Breast epithelium (tissue), 3 donors: ENCODE data around the gene BDNF.

Experiments
- CTCF ChIP-seq, 3 donors: fragments of 450-650 bp; IDR thresholded peaks; one replicate each; pipeline ENCODE4 v1.5.1; 2016 to 2017; ENCODE audit warnings: antibody characterized with exemption in 3 of 3, mild to moderate bottlenecking in 3 of 3, moderate library complexity in 3 of 3
- POLR2A ChIP-seq: fragments of 450-650 bp; IDR thresholded peaks from one replicate; pipeline ENCODE4 v1.6.1; 2016; ENCODE audit warnings: antibody characterized with exemption, mild to moderate bottlenecking, moderate library complexity
- POLR2AphosphoS5 ChIP-seq, 3 donors: sonication (generic); formaldehyde crosslinking; IDR thresholded peaks; one replicate each; pipeline ENCODE4 v1.6.1; 2017; ENCODE audit warnings: antibody characterized with exemption in 3 of 3

GRCh38 chr11:27605422-27605821 is 94.8 kb downstream of the BDNF start:
- no peak for TF ChIP-seq POLR2A
- no peak for TF ChIP-seq CTCF (IDR thresholded peaks at IDR 0.05)
- no peak for TF ChIP-seq POLR2AphosphoS5 (IDR thresholded peaks at IDR 0.05)
